ENCODE results near the gene JCAD.

GRCh38 chr10:30088178-30088577 lies 28.8 kb upstream of the JCAD start:
- TF ChIP-seq ATF3 (IDR thresholded peaks at IDR 0.05; ENCODE audit: insufficient read depth, low read depth, low read length): no peak
- TF ChIP-seq SUZ12 (IDR thresholded peaks at IDR 0.05; ENCODE audit: low read length): no peak
- no peak for TF ChIP-seq EZH2 (IDR thresholded peaks at IDR 0.05; ENCODE audit: low read depth, low read length, severe bottlenecking)
- TF ChIP-seq MAFK (IDR thresholded peaks at IDR 0.05; ENCODE audit: low read depth, low read length): no peak
- TF ChIP-seq POLR2A (IDR thresholded peaks at IDR 0.05; ENCODE audit: control extremely low read depth in 1 of 2, low read depth in 2 of 2, low read length in 2 of 2): no peak
- no peak for TF ChIP-seq POLR2AphosphoS5 (IDR thresholded peaks at IDR 0.05; ENCODE audit: low read depth, low read length)
- no peak for TF ChIP-seq CTCF (IDR thresholded peaks at IDR 0.05; ENCODE audit: control extremely low read depth in 1 of 3, insufficient read depth in 1 of 3, low read depth in 1 of 3, low read length in 3 of 3)
- TF ChIP-seq JUND (IDR thresholded peaks at IDR 0.05; ENCODE audit: low read length): peak; percentile 57; the same call in 1 of the 2 replicates
- TF ChIP-seq TAF1 (IDR thresholded peaks at IDR 0.05; ENCODE audit: low read depth, low read length): no peak
- TF ChIP-seq HDAC2 (IDR thresholded peaks at IDR 0.05; ENCODE audit: borderline replicate concordance in 1 of 2, low read depth in 2 of 2, low read length in 2 of 2): no peak
- TF ChIP-seq USF2 (IDR thresholded peaks at IDR 0.05; ENCODE audit: low read length): no peak
- TF ChIP-seq RFX5 (IDR thresholded peaks at IDR 0.05; ENCODE audit: borderline replicate concordance, low read depth, low read length): no peak
- TF ChIP-seq TEAD4 (IDR thresholded peaks at IDR 0.05; ENCODE audit: low read depth, low read length): no peak
- TF ChIP-seq TCF12 (IDR thresholded peaks at IDR 0.05; ENCODE audit: low read depth, low read length): no peak
